ENCODE results near the gene FIS1.

DNA sequence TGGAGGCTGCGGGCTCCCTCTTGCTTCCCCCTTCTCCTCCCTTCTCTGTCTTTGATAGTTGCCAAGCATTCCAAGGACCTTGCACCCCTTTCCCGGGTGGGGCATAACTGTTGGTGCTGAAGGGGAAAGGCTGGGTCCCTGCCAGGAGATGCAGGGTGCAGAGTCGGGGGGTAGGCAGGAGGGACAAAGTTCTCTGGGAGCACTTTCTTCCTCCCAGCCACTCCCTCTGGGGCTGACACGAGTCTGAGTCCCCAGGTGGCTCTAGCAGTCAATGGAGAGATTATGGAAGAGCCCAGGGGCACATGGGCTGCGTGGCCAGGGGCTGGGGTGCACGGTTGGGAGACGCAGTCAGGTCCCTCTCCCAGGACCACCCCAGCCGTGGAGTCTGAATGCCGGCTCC, 9.4 kb downstream of the FIS1 start:
- TF ChIP-seq, protein P1, sequence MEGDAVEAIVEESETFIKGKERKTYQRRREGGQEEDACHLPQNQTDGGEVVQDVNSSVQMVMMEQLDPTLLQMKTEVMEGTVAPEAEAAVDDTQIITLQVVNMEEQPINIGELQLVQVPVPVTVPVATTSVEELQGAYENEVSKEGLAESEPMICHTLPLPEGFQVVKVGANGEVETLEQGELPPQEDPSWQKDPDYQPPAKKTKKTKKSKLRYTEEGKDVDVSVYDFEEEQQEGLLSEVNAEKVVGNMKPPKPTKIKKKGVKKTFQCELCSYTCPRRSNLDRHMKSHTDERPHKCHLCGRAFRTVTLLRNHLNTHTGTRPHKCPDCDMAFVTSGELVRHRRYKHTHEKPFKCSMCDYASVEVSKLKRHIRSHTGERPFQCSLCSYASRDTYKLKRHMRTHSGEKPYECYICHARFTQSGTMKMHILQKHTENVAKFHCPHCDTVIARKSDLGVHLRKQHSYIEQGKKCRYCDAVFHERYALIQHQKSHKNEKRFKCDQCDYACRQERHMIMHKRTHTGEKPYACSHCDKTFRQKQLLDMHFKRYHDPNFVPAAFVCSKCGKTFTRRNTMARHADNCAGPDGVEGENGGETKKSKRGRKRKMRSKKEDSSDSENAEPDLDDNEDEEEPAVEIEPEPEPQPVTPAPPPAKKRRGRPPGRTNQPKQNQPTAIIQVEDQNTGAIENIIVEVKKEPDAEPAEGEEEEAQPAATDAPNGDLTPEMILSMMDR (IDR thresholded peaks at IDR 0.05; ENCODE audit: insufficient read depth, low read depth, low read length): no peak
- no peak for TF ChIP-seq EZH2 (IDR thresholded peaks at IDR 0.05; ENCODE audit: insufficient read depth, low read length)

Measured in astrocyte (in vitro differentiated cells and primary cell).